Measurements from ENCODE around the gene PLPP4.

- TF ChIP-seq, protein P1, sequence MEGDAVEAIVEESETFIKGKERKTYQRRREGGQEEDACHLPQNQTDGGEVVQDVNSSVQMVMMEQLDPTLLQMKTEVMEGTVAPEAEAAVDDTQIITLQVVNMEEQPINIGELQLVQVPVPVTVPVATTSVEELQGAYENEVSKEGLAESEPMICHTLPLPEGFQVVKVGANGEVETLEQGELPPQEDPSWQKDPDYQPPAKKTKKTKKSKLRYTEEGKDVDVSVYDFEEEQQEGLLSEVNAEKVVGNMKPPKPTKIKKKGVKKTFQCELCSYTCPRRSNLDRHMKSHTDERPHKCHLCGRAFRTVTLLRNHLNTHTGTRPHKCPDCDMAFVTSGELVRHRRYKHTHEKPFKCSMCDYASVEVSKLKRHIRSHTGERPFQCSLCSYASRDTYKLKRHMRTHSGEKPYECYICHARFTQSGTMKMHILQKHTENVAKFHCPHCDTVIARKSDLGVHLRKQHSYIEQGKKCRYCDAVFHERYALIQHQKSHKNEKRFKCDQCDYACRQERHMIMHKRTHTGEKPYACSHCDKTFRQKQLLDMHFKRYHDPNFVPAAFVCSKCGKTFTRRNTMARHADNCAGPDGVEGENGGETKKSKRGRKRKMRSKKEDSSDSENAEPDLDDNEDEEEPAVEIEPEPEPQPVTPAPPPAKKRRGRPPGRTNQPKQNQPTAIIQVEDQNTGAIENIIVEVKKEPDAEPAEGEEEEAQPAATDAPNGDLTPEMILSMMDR (IDR thresholded peaks at IDR 0.05; ENCODE audit: insufficient read depth, low read length, poor library complexity, severe bottlenecking), result no peak
- TF ChIP-seq EZH2phosphoT487 (conservative IDR thresholded peaks at IDR 0.05; ENCODE audit: low read length), result no peak
These were observed 22.5 kb downstream of the PLPP4 start for GRCh38 chr10:120479506-120479905.

All from SU-DHL-6 (cell line).